Measurements from ENCODE around the gene ITSN1.

GRCh38 chr21:33841561-33841960 is 199.3 kb downstream of the ITSN1 start:
- TF ChIP-seq CTCF (IDR thresholded peaks at IDR 0.05) (no peak), POLR2A (IDR thresholded peaks at IDR 0.05) (no peak)
